AG10803 (cell line): Measurements from ENCODE around the gene GPR15.

Experiments used
- DNase-seq: peaks from one replicate; pipeline ENCODE4 v3.0.0; 2010; ENCODE audit warnings: low read depth
- H3K4me3 ChIP-seq: 2 replicates; pipeline ENCODE4 v1.5.1; 2011; ENCODE audit warnings: mild to moderate bottlenecking, low read length, control low read depth
- TF ChIP-seq, protein P1 (sequence below): conservative IDR thresholded peaks from 2 replicates; pipeline ENCODE4 v1.5.1; 2011; ENCODE audit warnings: mild to moderate bottlenecking, low read length, control low read depth, inconsistent platforms

The GPR15 gene

DNA sequence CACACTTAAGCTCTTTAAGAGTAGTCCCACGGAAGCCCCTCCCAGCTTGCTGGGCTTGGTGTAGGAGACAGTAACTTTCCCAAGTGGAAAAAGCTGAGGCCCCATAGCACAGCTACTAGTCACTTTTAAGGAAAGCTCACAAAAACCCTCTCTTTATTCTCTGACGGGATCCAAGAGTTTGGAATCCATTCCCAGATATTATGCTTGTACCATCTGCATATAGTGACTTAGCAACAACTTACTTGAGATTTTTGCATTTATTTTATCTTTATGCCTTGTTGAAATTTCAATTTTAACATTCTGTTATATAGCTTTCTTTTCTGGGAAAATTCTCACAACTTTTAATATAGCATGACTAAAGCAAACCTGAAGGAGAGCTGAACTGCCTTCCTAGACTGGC, 19.5 kb downstream of the GPR15 start:
- DNase-seq, result no peak
- TF ChIP-seq, protein P1, sequence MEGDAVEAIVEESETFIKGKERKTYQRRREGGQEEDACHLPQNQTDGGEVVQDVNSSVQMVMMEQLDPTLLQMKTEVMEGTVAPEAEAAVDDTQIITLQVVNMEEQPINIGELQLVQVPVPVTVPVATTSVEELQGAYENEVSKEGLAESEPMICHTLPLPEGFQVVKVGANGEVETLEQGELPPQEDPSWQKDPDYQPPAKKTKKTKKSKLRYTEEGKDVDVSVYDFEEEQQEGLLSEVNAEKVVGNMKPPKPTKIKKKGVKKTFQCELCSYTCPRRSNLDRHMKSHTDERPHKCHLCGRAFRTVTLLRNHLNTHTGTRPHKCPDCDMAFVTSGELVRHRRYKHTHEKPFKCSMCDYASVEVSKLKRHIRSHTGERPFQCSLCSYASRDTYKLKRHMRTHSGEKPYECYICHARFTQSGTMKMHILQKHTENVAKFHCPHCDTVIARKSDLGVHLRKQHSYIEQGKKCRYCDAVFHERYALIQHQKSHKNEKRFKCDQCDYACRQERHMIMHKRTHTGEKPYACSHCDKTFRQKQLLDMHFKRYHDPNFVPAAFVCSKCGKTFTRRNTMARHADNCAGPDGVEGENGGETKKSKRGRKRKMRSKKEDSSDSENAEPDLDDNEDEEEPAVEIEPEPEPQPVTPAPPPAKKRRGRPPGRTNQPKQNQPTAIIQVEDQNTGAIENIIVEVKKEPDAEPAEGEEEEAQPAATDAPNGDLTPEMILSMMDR, result no peak
- H3K4me3 ChIP-seq, result no peak overlapping the region

DNA sequence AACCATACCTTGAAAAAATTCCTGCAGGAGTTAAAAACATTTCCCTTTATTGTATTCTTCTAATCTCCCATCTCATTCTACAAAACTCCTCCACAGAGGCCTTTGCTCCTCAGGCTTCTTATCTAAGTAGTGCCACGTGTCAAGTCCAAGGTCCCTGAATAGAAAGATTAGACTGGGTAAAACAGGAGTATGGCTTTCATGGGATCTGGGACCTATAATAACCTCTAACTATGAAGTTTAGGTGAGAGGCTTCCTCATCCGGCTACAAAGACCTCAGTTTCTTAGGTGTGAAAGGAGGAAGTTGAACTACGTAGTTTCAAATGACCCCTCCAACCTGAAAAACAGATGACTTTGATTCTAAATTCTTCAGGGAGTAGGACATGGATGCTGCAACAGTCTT, 20.0 kb downstream of the GPR15 start:
- DNase-seq, result no peak
- TF ChIP-seq, protein P1, result no peak

DNA sequence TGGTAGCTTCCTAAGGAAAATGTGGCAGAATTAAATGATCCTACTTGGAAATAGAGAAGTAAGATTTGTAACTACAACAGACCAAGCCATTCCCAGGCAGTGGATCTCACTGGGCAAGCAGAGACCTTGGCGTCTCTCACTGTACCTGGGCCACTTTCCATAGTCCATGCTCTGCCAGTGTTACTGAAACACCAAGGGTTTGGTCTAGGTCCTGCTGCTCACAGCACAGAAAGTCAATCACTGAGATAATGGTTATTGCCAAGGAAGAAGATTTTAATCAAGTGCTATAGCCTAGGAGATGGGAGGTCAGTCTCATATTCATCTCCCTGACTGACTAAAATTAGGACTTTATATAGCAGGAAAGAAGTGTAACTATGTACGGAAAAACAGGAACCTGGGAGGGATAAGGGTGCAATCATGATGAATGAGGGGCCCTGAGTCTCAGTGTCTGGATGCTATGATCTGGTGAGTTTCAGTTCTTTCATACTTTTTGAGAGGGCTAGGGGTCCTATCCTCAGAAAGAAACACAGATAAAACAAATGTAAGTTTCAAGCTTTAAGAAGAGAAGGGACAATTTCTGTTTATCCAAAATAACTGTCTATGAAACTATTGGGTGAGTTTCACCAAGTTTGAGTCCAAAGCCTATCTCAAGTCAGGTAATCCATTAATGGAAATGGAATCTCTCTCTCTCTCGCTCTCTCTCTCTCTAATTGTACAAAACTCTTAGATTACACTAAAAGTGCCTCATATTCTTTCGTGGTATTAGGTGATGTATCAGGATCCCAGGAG, 20.6 kb downstream of the GPR15 start:
- no peak for DNase-seq
- no peak overlapping the region for H3K4me3 ChIP-seq
- TF ChIP-seq, protein P1, result no peak

More for the DNA sequence above, 20.0 kb downstream of the GPR15 start:
- H3K4me3 ChIP-seq, result no peak overlapping the region

DNA sequence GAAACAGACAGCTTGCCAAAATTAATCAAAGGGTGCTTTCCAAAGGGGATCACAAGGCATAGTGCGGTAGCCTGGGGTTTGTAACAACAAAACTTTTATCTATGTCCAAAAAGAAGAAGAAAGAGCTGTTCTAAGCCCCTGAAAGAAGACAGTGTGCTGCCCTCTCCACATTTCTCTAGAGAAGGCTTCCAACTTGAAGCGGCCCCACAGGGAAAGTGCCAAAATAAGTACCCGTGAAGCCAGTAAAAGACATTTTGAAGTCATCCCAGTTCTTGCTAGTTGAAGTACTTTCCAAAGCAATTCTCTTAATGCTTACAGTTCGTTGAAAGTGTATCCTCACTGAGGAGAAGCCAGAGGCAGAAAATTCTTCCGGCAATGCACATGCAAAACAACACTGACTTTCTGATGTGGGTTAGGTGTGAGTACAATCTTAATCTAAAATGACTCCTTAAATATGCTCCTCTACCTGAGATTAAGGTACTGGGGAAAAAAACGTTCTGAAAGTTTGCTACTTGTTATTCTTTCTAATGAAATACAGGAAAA, 21.3 kb downstream of the GPR15 start:
- TF ChIP-seq, protein P1, result no peak
- no peak overlapping the region for H3K4me3 ChIP-seq
- no peak for DNase-seq

DNA sequence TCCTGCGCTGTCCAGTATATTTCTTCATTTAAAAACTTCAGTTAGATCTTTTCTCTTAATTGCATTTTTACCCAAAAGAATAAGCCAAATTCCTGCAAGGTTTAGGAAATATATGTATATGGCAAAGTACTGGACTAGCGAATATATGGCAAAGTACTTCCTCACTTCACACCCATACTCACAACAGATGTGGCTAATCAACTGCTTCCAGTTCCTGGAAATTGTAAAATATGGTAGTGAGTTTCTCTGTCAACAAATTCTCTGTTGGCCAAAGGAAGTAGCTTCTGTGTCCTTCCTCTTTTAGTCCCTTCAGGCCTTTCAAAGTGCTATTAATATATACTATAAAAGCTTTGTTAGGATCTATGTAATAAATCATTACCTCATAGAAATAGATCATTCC, 22.0 kb downstream of the GPR15 start:
- TF ChIP-seq, protein P1, result no peak
- H3K4me3 ChIP-seq, result no peak overlapping the region
- no peak for DNase-seq

DNA sequence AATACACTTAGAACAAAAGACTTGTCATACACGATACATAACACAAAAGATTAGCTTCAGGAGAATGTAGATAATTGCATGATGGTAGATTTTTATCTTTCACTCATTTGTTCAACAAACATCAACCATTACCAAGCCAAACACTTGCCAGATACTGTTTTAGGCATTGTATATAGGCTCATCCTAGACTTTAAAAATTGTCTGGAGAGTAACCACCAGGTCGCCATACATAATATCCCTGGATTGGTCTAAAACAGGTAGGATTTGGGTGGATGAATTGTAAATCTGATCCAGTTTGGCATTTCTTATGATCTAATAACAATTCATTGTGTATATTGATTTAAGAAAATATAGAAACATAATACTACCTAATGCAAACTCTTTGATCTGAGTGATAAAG, 22.8 kb downstream of the GPR15 start:
- TF ChIP-seq, protein P1, result no peak
- no peak for DNase-seq
- no peak overlapping the region for H3K4me3 ChIP-seq

DNA sequence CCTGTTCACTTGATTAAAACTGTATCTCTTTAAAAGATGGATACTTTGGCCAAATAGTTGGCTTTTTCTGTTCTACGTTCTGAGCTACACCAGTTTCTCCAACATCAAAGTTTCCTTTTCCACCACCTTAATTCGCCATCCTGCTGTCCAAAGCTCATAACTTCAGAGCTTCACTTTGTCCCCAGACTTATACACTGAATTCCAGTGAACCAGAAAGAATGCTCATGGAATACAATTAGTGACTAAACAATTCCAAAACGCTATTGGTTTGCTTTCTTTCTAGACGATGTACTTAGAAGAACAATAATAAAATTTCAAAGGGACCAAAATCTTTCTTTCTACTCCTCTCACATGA, 23.2 kb downstream of the GPR15 start:
- H3K4me3 ChIP-seq, result no peak overlapping the region
- DNase-seq, result no peak
- TF ChIP-seq, protein P1, result no peak
